Measurements from ENCODE around the gene NFATC2. TPM values are rescaled to one million over a fixed set of nuclear protein-coding genes. Genes with fewer than 3 reads are reported as not detected.

NFATC2 gene
- total RNA-seq, 1 donor from 2014 or later = 2.0 TPM

- no peak overlapping the region for H3K4me3 Mint-ChIP-seq (ENCODE audit: unreplicated experiment)
- H3K27me3 Mint-ChIP-seq (ENCODE audit: low read depth) = no peaks in the 10 kb centered on the region
- peaks cover 4% of the 10 kb centered on the region for H3K36me3 Mint-ChIP-seq (ENCODE audit: low read depth)
- no peak overlapping the region for H3K27ac Mint-ChIP-seq (ENCODE audit: unreplicated experiment)
- no peaks in the 10 kb centered on the region for H3K9me3 Mint-ChIP-seq (ENCODE audit: low read depth)
- H3K4me1 Mint-ChIP-seq (ENCODE audit: low read depth) = no peaks in the 10 kb centered on the region
- no peak for DNase-seq (ENCODE audit: low spot score)
- TF ChIP-seq CTCF (IDR thresholded peaks at IDR 0.05) = no peak
Measured at GRCh38 chr20:51469046-51469445, 73.5 kb downstream of the NFATC2 start.

- H3K27ac Mint-ChIP-seq (ENCODE audit: unreplicated experiment) = no peak overlapping the region
- H3K4me1 Mint-ChIP-seq (ENCODE audit: low read depth) = peaks cover under 1% of the 10 kb centered on the region
- no peak for TF ChIP-seq CTCF (IDR thresholded peaks at IDR 0.05)
- no peaks in the 10 kb centered on the region for H3K27me3 Mint-ChIP-seq (ENCODE audit: low read depth)
- H3K4me3 Mint-ChIP-seq (ENCODE audit: unreplicated experiment) = no peak overlapping the region
- H3K9me3 Mint-ChIP-seq (ENCODE audit: low read depth) = no peaks in the 10 kb centered on the region
- H3K36me3 Mint-ChIP-seq (ENCODE audit: low read depth) = peaks cover 2% of the 10 kb centered on the region
- DNase-seq (ENCODE audit: low spot score) = no peak
Measured at GRCh38 chr20:51468636-51469035, 73.9 kb downstream of the NFATC2 start.

DNA sequence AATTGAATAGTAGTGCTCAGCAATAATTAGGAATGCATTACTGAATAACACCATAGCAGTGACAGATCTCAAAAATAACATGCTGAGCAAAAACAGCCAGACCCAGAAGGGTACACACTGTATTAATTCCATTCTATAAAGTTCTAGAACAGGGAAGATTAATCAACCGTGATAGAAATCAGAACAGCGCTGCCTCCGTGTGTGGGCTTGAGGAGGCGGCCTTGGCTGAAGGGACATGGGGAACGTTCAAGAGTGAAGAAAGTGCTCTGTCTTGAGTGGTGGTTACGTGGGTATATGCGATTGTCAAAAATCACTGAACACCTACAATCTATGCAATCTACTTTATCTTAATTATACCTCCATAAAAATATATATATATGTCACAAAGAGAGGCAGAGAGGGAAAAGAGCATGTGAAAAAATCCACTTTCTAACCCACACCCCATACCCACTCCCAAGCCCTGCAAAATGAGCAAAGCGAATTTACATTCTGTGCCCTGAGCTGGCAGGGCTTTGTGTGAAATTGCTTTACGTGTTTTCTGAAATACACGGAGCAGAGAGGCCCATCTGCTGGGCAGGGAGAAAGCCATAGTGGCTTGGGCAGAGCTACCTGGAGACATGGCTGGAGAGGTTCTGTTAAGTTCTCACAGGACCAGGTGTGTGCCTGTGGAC, 74.4 kb downstream of the NFATC2 start:
- H3K27me3 Mint-ChIP-seq (ENCODE audit: low read depth) = no peaks in the 10 kb centered on the region
- H3K4me3 Mint-ChIP-seq (ENCODE audit: unreplicated experiment) = no peak overlapping the region
- peaks cover 6% of the 10 kb centered on the region for H3K4me1 Mint-ChIP-seq (ENCODE audit: low read depth)
- no peaks in the 10 kb centered on the region for H3K9me3 Mint-ChIP-seq (ENCODE audit: low read depth)
- peaks cover 2% of the 10 kb centered on the region for H3K36me3 Mint-ChIP-seq (ENCODE audit: low read depth)
- TF ChIP-seq CTCF (IDR thresholded peaks at IDR 0.05) = no peak
- no peak for DNase-seq (ENCODE audit: low spot score)
- H3K27ac Mint-ChIP-seq (ENCODE audit: unreplicated experiment) = no peak overlapping the region

GRCh38 chr20:51463998-51464397, 78.5 kb downstream of the NFATC2 start:
- H3K27ac Mint-ChIP-seq (ENCODE audit: unreplicated experiment) = no peak overlapping the region
- no peak for TF ChIP-seq CTCF (IDR thresholded peaks at IDR 0.05)
- DNase-seq (ENCODE audit: low spot score) = no peak
- H3K27me3 Mint-ChIP-seq (ENCODE audit: low read depth) = no peaks in the 10 kb centered on the region
- H3K4me3 Mint-ChIP-seq (ENCODE audit: unreplicated experiment) = no peak overlapping the region
- H3K36me3 Mint-ChIP-seq (ENCODE audit: low read depth) = no peaks in the 10 kb centered on the region
- no peaks in the 10 kb centered on the region for H3K9me3 Mint-ChIP-seq (ENCODE audit: low read depth)
- peaks cover 13% of the 10 kb centered on the region for H3K4me1 Mint-ChIP-seq (ENCODE audit: low read depth)

DNA sequence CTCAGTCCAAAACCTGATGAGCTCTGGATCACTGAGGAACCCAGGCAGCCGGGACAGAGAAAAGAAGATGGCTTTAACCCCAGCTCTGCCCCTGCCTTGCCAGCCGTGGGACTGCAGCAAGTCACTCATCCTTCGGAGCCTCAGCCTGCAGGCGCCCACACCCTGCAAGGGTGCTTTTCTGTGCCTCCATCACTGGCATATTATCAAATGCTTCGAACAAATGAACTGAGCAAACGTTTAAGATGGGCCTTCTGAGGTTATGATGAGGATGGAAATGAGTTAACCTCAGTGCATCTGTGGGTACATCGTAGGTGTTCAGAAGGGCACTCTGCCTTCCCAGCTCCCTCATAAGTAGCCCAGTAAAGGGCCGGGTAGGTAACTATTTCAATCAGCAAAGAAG, 79.0 kb downstream of the NFATC2 start:
- no peak for DNase-seq (ENCODE audit: low spot score)
- Mint-ChIP-seq H3K9me3 (ENCODE audit: low read depth) (no peaks in the 10 kb centered on the region), H3K4me3 (ENCODE audit: unreplicated experiment) (no peak overlapping the region), H3K36me3 (ENCODE audit: low read depth) (no peaks in the 10 kb centered on the region), H3K4me1 (ENCODE audit: low read depth) (peaks cover 13% of the 10 kb centered on the region), H3K27me3 (ENCODE audit: low read depth) (no peaks in the 10 kb centered on the region), H3K27ac (ENCODE audit: unreplicated experiment) (peak overlapping the region; percentile 65)
- TF ChIP-seq CTCF (IDR thresholded peaks at IDR 0.05) = no peak

Measured in chondrocyte (in vitro differentiated cells).